Mesothelial cell of epicardium (in vitro differentiated cells): ENCODE results near the gene TLR5. TPM values are rescaled to one million over a fixed set of nuclear protein-coding genes. Genes with fewer than 3 reads are reported as not detected.
"Not testable (repeated sequence)": the region's sequence is repeated elsewhere in the genome, so short reads cannot be mapped to it uniquely, and the experiment has no call there.

Source experiments
- DNase-seq, 2 experiments: peaks; one replicate each; pipeline ENCODE4 v3.0.0; 2021; ENCODE audit warnings: low spot score in 2 of 2; ENCODE audit not compliant: unreplicated experiment in 2 of 2
- H3K27ac Mint-ChIP-seq: 2 replicates; pipeline ENCODE4 v1.8.0; 2021; ENCODE audit warnings: mixed read lengths
- H3K27me3 Mint-ChIP-seq: 2 replicates; pipeline ENCODE4 v1.8.0; 2021; ENCODE audit warnings: low read depth, mixed read lengths
- H3K36me3 Mint-ChIP-seq: 2 replicates; pipeline ENCODE4 v1.8.0; 2021; ENCODE audit warnings: mixed read lengths
- H3K4me1 Mint-ChIP-seq: 2 replicates; pipeline ENCODE4 v1.8.0; 2021; ENCODE audit warnings: mixed read lengths
- H3K4me3 Mint-ChIP-seq: 2 replicates; pipeline ENCODE4 v1.8.0; 2021; ENCODE audit warnings: mild to moderate bottlenecking, moderate library complexity, mixed read lengths
- H3K9me3 Mint-ChIP-seq: 2 replicates; pipeline ENCODE4 v1.8.0; 2021; ENCODE audit warnings: mixed read lengths
- total RNA-seq: library from RNA; stranded (reverse); gene quantifications from 3 replicates; pipeline ENCODE4 v1.2.1, GENCODE V29; 2021
- TF ChIP-seq, protein P1 (sequence below): fragments of 200-600 bp; sonication (generic); IDR thresholded peaks from one replicate; pipeline ENCODE4 v1.5.0; 2021; ENCODE audit warnings: antibody characterized with exemption; ENCODE audit not compliant: unreplicated experiment

Gene TLR5
- total RNA-seq, 1 donor from 2014 or later, result 2.5 TPM

DNA sequence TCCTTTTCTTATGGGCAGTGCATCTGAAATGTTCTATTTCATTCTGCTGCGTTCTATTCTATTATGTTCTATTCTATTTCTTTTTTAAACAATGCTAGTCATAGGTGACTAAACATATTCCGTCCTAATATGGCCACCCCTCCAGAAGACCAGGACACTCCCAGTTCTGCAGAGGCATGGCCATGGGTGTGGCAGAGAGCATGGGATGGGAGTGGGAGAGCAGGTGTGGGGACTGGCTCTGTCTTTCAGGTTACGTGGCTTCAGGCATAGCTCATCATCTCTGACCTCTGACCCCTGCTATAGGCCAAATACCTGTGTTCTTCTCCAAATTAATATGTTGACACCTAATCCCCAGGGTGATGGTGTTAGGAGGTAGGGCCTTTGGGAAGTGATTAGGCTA lies 33.4 kb upstream of the TLR5 start:
- H3K27me3 Mint-ChIP-seq, result peaks cover 19% of the 10 kb centered on the region
- H3K9me3 Mint-ChIP-seq, result peaks cover 3% of the 10 kb centered on the region
- TF ChIP-seq, protein P1, sequence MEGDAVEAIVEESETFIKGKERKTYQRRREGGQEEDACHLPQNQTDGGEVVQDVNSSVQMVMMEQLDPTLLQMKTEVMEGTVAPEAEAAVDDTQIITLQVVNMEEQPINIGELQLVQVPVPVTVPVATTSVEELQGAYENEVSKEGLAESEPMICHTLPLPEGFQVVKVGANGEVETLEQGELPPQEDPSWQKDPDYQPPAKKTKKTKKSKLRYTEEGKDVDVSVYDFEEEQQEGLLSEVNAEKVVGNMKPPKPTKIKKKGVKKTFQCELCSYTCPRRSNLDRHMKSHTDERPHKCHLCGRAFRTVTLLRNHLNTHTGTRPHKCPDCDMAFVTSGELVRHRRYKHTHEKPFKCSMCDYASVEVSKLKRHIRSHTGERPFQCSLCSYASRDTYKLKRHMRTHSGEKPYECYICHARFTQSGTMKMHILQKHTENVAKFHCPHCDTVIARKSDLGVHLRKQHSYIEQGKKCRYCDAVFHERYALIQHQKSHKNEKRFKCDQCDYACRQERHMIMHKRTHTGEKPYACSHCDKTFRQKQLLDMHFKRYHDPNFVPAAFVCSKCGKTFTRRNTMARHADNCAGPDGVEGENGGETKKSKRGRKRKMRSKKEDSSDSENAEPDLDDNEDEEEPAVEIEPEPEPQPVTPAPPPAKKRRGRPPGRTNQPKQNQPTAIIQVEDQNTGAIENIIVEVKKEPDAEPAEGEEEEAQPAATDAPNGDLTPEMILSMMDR, result no peak
- H3K4me1 Mint-ChIP-seq, result peaks cover 8% of the 10 kb centered on the region
- no peak overlapping the region for H3K4me3 Mint-ChIP-seq
- DNase-seq, result no peak
- H3K36me3 Mint-ChIP-seq, result no peaks in the 10 kb centered on the region
- H3K27ac Mint-ChIP-seq, result no peak overlapping the region

DNA sequence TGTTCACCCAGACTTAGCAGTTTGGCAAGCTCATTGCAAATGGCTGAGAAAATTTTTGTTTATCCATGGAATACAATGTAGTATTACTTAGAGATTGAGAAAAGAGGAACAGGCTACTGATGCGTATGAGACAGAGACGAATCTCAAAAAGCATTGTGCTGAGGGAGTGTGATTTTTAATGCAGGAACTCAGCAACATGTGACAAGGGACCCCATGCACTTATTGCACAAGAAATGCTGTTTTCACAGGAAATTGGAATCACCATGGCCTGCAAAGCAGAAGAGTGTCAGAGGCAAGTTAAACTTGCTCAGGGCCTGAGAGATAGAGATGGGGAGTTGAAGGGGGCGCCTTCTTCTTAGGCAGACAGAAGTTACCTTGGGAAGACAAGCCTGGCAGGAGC lies 32.6 kb upstream of the TLR5 start:
- H3K27ac Mint-ChIP-seq, result no peak overlapping the region
- H3K36me3 Mint-ChIP-seq, result no peaks in the 10 kb centered on the region
- TF ChIP-seq, protein P1, result no peak
- DNase-seq, result no peak
- peaks cover 8% of the 10 kb centered on the region for H3K4me1 Mint-ChIP-seq
- no peak overlapping the region for H3K4me3 Mint-ChIP-seq
- peaks cover 3% of the 10 kb centered on the region for H3K9me3 Mint-ChIP-seq
- peaks cover 13% of the 10 kb centered on the region for H3K27me3 Mint-ChIP-seq

DNA sequence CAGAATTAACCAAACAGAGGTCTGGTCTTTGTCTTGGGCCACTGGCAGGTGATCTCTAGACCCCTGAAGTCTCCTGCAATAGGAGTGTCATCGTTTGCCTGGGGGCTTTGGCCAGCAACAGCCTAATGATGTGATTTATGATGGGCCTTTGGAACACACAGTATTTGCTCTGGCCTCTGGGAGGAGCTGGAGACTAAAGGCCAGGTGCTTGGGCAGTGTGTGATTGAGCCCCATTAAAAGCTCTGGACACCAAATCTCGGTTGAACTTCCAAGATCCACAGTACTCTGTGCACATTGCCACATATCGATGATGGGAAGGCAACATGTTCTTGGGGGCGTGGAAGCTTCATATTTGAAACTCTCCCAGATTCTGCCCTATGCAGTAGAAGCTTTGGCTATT lies 32.0 kb upstream of the TLR5 start:
- H3K36me3 Mint-ChIP-seq, result no peaks in the 10 kb centered on the region
- peaks cover 8% of the 10 kb centered on the region for H3K4me1 Mint-ChIP-seq
- H3K4me3 Mint-ChIP-seq, result no peak overlapping the region
- H3K27ac Mint-ChIP-seq, result no peak overlapping the region
- H3K27me3 Mint-ChIP-seq, result peaks cover 11% of the 10 kb centered on the region
- H3K9me3 Mint-ChIP-seq, result peaks cover 3% of the 10 kb centered on the region
- TF ChIP-seq, protein P1, result no peak
- DNase-seq, result no peak

DNA sequence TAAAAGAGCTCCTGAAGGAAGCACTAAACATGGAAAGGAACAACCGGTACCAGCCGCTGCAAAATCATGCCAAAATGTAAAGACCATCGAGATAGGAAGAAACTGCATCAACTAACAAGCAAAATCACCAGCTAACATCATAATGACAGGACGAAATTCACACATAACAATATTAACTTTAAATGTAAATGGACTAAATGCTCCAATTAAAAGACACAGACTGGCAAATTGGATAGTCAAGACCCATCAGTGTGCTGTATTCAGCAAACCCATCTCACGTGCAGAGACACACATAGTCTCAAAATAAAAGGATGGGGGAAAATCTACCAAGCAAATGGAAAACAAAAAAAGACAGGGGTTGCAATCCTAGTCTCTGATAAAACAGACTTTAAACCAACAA lies 26.4 kb upstream of the TLR5 start:
- not testable (repeated sequence) for H3K27me3 Mint-ChIP-seq, DNase-seq, H3K36me3 Mint-ChIP-seq, H3K4me1 Mint-ChIP-seq, H3K27ac Mint-ChIP-seq, H3K4me3 Mint-ChIP-seq, H3K9me3 Mint-ChIP-seq

DNA sequence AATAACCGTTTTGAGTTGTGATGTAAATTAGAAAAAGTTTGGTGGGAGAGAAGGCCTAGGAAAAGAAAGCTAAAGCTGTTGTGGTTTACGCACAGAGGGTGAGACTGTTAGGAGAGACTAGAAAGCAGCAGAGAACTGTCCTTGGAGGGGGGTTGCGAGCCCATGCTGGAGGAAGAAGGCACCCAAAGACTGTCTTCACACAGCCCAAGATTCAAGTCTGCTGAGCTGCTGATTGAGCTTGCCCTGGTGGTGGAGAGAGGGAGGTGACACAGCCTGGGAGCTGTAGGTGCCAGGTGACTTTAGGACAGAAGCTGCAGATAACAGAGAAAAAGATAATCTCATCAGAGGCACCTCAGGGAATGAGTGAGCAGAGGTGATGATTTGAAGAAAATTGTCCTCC lies 18.3 kb upstream of the TLR5 start:
- no peak overlapping the region for H3K27ac Mint-ChIP-seq
- H3K4me3 Mint-ChIP-seq, result no peak overlapping the region
- no peaks in the 10 kb centered on the region for H3K9me3 Mint-ChIP-seq
- H3K4me1 Mint-ChIP-seq, result peaks cover 2% of the 10 kb centered on the region
- TF ChIP-seq, protein P1, result no peak
- H3K36me3 Mint-ChIP-seq, result no peaks in the 10 kb centered on the region
- no peak for DNase-seq
- H3K27me3 Mint-ChIP-seq, result peaks cover 41% of the 10 kb centered on the region

DNA sequence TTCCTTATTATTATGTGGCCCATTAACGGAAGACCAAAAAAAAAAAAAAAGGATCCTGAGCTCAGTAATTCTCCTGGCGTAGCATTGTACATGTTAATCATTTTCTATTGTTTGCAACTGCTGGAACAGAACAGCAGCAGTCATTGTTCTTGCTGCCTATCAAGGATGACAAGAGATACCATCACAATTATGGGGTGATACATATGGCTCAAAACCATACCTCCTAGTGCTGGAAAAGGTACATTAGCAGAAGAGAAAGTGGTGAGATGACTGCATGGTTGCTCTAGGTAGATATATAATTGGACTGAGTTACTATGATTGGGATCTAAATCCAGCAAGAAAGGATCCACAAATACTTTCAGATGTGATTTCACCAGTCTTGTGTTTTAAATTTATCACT lies 13.3 kb upstream of the TLR5 start:
- H3K27ac Mint-ChIP-seq, result no peak overlapping the region
- no peak overlapping the region for H3K4me3 Mint-ChIP-seq
- DNase-seq, result no peak
- peaks cover 2% of the 10 kb centered on the region for H3K9me3 Mint-ChIP-seq
- H3K27me3 Mint-ChIP-seq, result peaks cover 31% of the 10 kb centered on the region
- H3K4me1 Mint-ChIP-seq, result no peaks in the 10 kb centered on the region
- H3K36me3 Mint-ChIP-seq, result no peaks in the 10 kb centered on the region
- TF ChIP-seq, protein P1, result no peak
